Measurements from ENCODE around the gene MPP2. TPM values are rescaled to one million over a fixed set of nuclear protein-coding genes. Genes with fewer than 3 reads are reported as not detected.

The MPP2 gene
- total and polyA plus RNA-seq, 2 of the 13 experiments (the other 11 are each of a cell fraction or from before 2014, with no cell fraction given), result 0.20 to 1.7 TPM

DNA sequence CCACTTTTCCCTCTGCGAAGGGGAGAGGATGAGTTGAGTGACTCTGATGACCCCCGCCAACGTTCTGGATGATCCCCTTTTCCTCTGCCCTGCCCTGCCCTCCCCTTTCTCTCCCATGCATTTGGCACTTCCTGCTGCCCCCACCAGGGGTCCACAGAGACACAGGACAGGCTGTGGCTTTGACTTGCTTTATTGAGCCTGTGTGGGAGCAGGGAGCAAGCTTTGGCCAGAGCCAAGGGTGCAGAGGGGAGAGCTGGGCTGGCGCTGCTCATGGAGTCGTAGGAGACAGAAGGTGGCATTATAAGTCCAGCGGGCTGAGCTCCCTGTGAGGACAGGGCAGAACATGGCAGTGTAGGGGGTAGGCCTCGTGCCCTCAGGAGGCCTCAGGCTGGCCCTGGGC, 33.3 kb upstream of the MPP2 start (continued):
- TF ChIP-seq MBNL3 (CRISPR knock-in tag; conservative IDR thresholded peaks at IDR 0.05) (no peak), ATF7-NPFF (CRISPR knock-in tag; IDR thresholded peaks at IDR 0.05; ENCODE audit: low read depth) (no peak), PRMT3 (CRISPR knock-in tag; IDR thresholded peaks at IDR 0.05; ENCODE audit: borderline replicate concordance, low read depth) (no peak), MED13 (CRISPR knock-in tag; IDR thresholded peaks at IDR 0.05) (no peak), XBP1 (CRISPR knock-in tag; IDR thresholded peaks at IDR 0.05) (no peak), ZNF44 (CRISPR knock-in tag; IDR thresholded peaks at IDR 0.05) (no peak), RFX3 (CRISPR knock-in tag; IDR thresholded peaks at IDR 0.05) (no peak), MLX (CRISPR knock-in tag; IDR thresholded peaks at IDR 0.05) (no peak), ZNF775 (CRISPR knock-in tag; IDR thresholded peaks at IDR 0.05; ENCODE audit: borderline replicate concordance) (no peak), SIN3A (IDR thresholded peaks at IDR 0.05; ENCODE audit: borderline replicate concordance, low read depth, low read length) (no peak), FOXK2 (IDR thresholded peaks at IDR 0.05) (no peak), EEA1 (CRISPR knock-in tag; IDR thresholded peaks at IDR 0.05; ENCODE audit: borderline replicate concordance) (no peak), PITX1 (CRISPR knock-in tag; IDR thresholded peaks at IDR 0.05) (peak; percentile 36; the same call in 1 of the 2 replicates), SMARCC2 (IDR thresholded peaks at IDR 0.05) (no peak), FOXA1 (IDR thresholded peaks at IDR 0.05) (no peak), FOXA1 (CRISPR knock-in tag; IDR thresholded peaks at IDR 0.05) (0 out of 2 replicates have a peak, but pooled peaks have one; percentile 10), NAIF1 (CRISPR knock-in tag; IDR thresholded peaks at IDR 0.05; ENCODE audit: borderline replicate concordance) (no peak), HMG20A (CRISPR knock-in tag; IDR thresholded peaks at IDR 0.05; ENCODE audit: borderline replicate concordance) (no peak), ZKSCAN8 (CRISPR knock-in tag; IDR thresholded peaks at IDR 0.05; ENCODE audit: borderline replicate concordance) (no peak), ZNF556 (CRISPR knock-in tag; IDR thresholded peaks at IDR 0.05; ENCODE audit: borderline replicate concordance) (no peak)
- TF ChIP-seq, protein P1, sequence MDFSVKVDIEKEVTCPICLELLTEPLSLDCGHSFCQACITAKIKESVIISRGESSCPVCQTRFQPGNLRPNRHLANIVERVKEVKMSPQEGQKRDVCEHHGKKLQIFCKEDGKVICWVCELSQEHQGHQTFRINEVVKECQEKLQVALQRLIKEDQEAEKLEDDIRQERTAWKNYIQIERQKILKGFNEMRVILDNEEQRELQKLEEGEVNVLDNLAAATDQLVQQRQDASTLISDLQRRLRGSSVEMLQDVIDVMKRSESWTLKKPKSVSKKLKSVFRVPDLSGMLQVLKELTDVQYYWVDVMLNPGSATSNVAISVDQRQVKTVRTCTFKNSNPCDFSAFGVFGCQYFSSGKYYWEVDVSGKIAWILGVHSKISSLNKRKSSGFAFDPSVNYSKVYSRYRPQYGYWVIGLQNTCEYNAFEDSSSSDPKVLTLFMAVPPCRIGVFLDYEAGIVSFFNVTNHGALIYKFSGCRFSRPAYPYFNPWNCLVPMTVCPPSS (IDR thresholded peaks at IDR 0.05), result no peak
- TF ChIP-seq, protein P2, sequence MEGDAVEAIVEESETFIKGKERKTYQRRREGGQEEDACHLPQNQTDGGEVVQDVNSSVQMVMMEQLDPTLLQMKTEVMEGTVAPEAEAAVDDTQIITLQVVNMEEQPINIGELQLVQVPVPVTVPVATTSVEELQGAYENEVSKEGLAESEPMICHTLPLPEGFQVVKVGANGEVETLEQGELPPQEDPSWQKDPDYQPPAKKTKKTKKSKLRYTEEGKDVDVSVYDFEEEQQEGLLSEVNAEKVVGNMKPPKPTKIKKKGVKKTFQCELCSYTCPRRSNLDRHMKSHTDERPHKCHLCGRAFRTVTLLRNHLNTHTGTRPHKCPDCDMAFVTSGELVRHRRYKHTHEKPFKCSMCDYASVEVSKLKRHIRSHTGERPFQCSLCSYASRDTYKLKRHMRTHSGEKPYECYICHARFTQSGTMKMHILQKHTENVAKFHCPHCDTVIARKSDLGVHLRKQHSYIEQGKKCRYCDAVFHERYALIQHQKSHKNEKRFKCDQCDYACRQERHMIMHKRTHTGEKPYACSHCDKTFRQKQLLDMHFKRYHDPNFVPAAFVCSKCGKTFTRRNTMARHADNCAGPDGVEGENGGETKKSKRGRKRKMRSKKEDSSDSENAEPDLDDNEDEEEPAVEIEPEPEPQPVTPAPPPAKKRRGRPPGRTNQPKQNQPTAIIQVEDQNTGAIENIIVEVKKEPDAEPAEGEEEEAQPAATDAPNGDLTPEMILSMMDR (CRISPR knock-in tag; IDR thresholded peaks at IDR 0.05), result peak; percentile 93
- TF ChIP-seq, protein P3, sequence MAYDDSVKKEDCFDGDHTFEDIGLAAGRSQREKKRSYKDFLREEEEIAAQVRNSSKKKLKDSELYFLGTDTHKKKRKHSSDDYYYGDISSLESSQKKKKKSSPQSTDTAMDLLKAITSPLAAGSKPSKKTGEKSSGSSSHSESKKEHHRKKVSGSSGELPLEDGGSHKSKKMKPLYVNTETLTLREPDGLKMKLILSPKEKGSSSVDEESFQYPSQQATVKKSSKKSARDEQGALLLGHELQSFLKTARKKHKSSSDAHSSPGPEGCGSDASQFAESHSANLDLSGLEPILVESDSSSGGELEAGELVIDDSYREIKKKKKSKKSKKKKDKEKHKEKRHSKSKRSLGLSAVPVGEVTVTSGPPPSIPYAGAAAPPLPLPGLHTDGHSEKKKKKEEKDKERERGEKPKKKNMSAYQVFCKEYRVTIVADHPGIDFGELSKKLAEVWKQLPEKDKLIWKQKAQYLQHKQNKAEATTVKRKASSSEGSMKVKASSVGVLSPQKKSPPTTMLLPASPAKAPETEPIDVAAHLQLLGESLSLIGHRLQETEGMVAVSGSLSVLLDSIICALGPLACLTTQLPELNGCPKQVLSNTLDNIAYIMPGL (CRISPR knock-in tag; IDR thresholded peaks at IDR 0.05; ENCODE audit: borderline replicate concordance in 1 of 2, low read depth in 1 of 2), result peak in 1 of 2 experiments; percentile 66; a peak in 2 of 4 replicates
- TF ChIP-seq, protein P4, sequence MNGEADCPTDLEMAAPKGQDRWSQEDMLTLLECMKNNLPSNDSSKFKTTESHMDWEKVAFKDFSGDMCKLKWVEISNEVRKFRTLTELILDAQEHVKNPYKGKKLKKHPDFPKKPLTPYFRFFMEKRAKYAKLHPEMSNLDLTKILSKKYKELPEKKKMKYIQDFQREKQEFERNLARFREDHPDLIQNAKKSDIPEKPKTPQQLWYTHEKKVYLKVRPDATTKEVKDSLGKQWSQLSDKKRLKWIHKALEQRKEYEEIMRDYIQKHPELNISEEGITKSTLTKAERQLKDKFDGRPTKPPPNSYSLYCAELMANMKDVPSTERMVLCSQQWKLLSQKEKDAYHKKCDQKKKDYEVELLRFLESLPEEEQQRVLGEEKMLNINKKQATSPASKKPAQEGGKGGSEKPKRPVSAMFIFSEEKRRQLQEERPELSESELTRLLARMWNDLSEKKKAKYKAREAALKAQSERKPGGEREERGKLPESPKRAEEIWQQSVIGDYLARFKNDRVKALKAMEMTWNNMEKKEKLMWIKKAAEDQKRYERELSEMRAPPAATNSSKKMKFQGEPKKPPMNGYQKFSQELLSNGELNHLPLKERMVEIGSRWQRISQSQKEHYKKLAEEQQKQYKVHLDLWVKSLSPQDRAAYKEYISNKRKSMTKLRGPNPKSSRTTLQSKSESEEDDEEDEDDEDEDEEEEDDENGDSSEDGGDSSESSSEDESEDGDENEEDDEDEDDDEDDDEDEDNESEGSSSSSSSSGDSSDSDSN (CRISPR knock-in tag; IDR thresholded peaks at IDR 0.05), result no peak

Measured in HepG2 (cell line).